ENCODE data around the gene TNP1.

The TNP1 gene

GRCh38 chr2:216859944-216860343 lies at the start of gene TNP1:
Gene TNP1 (minus strand): TSS chr2:216860064. CDS start chr2:216860034, 30 bp downstream.
- no peak for DNase-seq

- DNase-seq: no peak
These were observed 48.4 kb upstream of the TNP1 start for GRCh38 chr2:216908300-216908699.

- DNase-seq: no peak
These were observed 45.9 kb upstream of the TNP1 start for GRCh38 chr2:216905649-216906329.

- DNase-seq: no peak
These were observed 45.1 kb upstream of the TNP1 start for GRCh38 chr2:216904974-216905373.

- no peak for DNase-seq
These were observed 44.7 kb upstream of the TNP1 start for GRCh38 chr2:216904554-216904953.

- no peak for DNase-seq
These were observed 43.6 kb upstream of the TNP1 start for GRCh38 chr2:216903470-216903869.

- DNase-seq: no peak
These were observed 41.4 kb upstream of the TNP1 start for GRCh38 chr2:216901273-216901672.

- DNase-seq: no peak
These were observed 40.5 kb upstream of the TNP1 start for GRCh38 chr2:216900406-216900805.

GRCh38 chr2:216897561-216898203 lies 37.8 kb upstream of the TNP1 start:
- no peak for DNase-seq

- DNase-seq: no peak
These were observed 30.3 kb upstream of the TNP1 start for GRCh38 chr2:216890138-216890537.

- no peak for DNase-seq
These were observed 29.2 kb upstream of the TNP1 start for GRCh38 chr2:216888887-216889622.

GRCh38 chr2:216888081-216888480 lies 28.2 kb upstream of the TNP1 start:
- DNase-seq: no peak

- DNase-seq: no peak
These were observed 27.3 kb upstream of the TNP1 start for GRCh38 chr2:216887138-216887537.

GRCh38 chr2:216885117-216885553 lies 25.3 kb upstream of the TNP1 start:
- no peak for DNase-seq

- no peak for DNase-seq
These were observed 24.5 kb upstream of the TNP1 start for GRCh38 chr2:216884347-216884746.

GRCh38 chr2:216882876-216883275 lies 23.0 kb upstream of the TNP1 start:
- no peak for DNase-seq

- DNase-seq: no peak
These were observed 21.5 kb upstream of the TNP1 start for GRCh38 chr2:216881411-216881810.

- no peak for DNase-seq
These were observed 20.8 kb upstream of the TNP1 start for GRCh38 chr2:216880509-216881184.

GRCh38 chr2:216879727-216880508 lies 20.1 kb upstream of the TNP1 start:
- DNase-seq: no peak

- DNase-seq: no peak
These were observed 18.2 kb upstream of the TNP1 start for GRCh38 chr2:216878072-216878471.

- DNase-seq: no peak
These were observed 17.2 kb upstream of the TNP1 start for GRCh38 chr2:216877085-216877484.

- no peak for DNase-seq
These were observed 16.0 kb upstream of the TNP1 start for GRCh38 chr2:216875862-216876261.

- no peak for DNase-seq
These were observed 13.7 kb upstream of the TNP1 start for GRCh38 chr2:216873573-216873972.
